Kidney epithelial cell (primary cell): ENCODE results near the gene SEMA3C. TPM values are rescaled to one million over a fixed set of nuclear protein-coding genes. Genes with fewer than 3 reads are reported as not detected.

Experiments
- DNase-seq: peaks from one replicate; pipeline ENCODE4 v3.0.0-alpha.2; 2010; ENCODE audit warnings: low read depth
- H3K27me3 ChIP-seq: 2 replicates; pipeline ENCODE4 v1.6.0; 2011; ENCODE audit warnings: low read length; ENCODE audit not compliant: control insufficient read depth, insufficient read depth
- H3K36me3 ChIP-seq: 2 replicates; pipeline ENCODE4 v1.5.1; 2011; ENCODE audit warnings: low read length; ENCODE audit not compliant: control insufficient read depth, insufficient read depth
- H3K4me3 ChIP-seq: 2 replicates; pipeline ENCODE4 v1.5.1; 2011; ENCODE audit warnings: low read depth, mild to moderate bottlenecking, control low read depth, low read length
- total RNA-seq: library from RNA; depleted of rRNA; stranded (reverse); fragments of >200 nt; gene quantifications from 2 replicates; pipeline ENCODE4 v1.2.3, GENCODE V29; 2015
- TF ChIP-seq, protein P1 (sequence below): IDR thresholded peaks from 2 replicates; pipeline ENCODE4 v1.5.1; 2011; ENCODE audit warnings: mild to moderate bottlenecking, moderate library complexity, low read length, control low read depth, inconsistent platforms; ENCODE audit not compliant: insufficient read depth, poor library complexity, severe bottlenecking

Gene SEMA3C
- total RNA-seq, 1 donor from 2014 or later, result 113 TPM

DNA sequence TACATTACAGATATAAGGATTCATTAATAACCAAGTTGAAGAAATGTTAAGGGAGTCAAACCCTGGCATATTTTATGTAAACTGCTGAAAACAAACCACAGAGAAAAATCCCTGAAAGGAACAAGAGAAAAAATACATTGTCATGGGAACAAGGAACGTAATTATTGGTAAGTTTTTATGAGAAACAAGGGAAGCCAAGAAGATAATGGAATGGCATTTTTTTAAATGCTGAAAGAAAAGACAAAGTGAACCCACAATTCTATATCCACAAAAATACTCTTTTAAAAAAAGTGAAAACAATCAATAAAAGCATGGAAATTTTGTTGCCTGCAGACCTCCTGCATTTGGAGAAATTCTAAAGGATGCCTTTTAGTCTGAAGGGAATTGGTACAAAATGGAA is 144.0 kb downstream of the SEMA3C start:
- DNase-seq, result no peak
- TF ChIP-seq, protein P1, sequence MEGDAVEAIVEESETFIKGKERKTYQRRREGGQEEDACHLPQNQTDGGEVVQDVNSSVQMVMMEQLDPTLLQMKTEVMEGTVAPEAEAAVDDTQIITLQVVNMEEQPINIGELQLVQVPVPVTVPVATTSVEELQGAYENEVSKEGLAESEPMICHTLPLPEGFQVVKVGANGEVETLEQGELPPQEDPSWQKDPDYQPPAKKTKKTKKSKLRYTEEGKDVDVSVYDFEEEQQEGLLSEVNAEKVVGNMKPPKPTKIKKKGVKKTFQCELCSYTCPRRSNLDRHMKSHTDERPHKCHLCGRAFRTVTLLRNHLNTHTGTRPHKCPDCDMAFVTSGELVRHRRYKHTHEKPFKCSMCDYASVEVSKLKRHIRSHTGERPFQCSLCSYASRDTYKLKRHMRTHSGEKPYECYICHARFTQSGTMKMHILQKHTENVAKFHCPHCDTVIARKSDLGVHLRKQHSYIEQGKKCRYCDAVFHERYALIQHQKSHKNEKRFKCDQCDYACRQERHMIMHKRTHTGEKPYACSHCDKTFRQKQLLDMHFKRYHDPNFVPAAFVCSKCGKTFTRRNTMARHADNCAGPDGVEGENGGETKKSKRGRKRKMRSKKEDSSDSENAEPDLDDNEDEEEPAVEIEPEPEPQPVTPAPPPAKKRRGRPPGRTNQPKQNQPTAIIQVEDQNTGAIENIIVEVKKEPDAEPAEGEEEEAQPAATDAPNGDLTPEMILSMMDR, result no peak
- Histone ChIP-seq H3K27me3 (no peaks in the 10 kb centered on the region), H3K4me3 (no peak overlapping the region), H3K36me3 (no peaks in the 10 kb centered on the region)

DNA sequence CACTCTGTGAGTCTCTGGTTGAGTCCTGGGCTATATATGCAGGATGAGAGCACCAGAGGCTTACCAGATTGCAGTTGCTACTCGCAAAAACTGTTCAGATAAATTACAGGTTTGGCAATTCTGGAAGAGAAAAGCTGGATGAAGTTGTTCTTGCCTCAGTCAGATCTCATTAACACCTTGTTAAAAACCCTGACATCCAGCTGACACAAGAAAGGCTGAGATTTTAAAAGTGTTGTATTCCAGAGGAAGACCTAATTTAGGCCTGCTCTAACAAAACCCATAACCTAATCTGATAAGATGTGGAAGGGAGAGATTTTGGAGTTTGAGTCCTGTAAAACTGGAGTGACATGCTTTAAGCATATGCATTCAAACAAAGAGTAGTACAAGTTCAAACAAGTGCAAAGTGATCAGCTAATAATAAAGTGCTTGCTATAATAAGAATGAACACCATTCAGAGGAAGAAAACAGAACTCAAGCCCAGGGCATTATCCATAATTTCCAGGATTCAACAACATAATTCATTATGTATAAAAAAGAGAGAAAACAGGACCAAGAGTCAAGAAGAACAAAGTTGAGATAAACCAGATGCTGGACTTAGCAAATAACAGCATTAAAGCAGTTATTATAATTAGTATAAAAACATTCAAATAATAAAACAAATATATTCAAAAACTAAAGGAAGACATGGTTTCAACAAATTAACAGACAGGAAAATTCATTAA is 144.9 kb downstream of the SEMA3C start:
- Histone ChIP-seq H3K4me3 (no peak overlapping the region), H3K27me3 (no peaks in the 10 kb centered on the region), H3K36me3 (no peaks in the 10 kb centered on the region)
- TF ChIP-seq, protein P1, result no peak
- DNase-seq, result no peak

DNA sequence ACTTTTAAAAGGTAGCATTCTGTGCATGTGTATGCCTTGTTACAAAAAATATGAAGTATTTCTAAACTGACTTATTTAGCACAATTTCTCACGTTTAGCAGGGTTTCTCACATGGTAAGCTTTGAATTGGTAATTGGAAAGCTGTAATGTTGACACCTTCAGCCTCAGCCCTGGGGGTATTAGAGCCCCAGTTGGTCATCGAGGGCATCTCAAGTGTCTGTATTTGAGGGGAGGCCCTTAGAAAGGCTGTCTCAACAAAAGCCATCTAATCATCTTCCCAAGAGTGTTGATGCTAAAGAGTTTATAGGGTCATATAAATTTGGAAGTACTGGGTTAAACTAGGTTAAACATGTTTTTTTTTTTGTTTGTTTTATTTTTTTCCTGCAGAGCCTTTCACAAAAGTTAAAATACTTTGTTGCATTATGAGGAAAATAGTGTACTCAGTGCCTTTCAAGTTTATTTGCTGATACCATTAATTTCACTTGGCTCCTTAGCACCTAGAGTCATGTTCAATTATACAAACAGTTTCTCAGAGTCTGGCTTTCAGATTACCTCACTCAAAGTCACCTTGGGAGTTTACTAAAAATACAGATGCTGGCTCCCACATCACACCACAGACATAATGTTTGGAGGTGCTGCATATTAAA is 146.4 kb downstream of the SEMA3C start:
- no peaks in the 10 kb centered on the region for H3K27me3 ChIP-seq
- TF ChIP-seq, protein P1, result no peak
- no peaks in the 10 kb centered on the region for H3K36me3 ChIP-seq
- no peak for DNase-seq
- H3K4me3 ChIP-seq, result no peak overlapping the region

DNA sequence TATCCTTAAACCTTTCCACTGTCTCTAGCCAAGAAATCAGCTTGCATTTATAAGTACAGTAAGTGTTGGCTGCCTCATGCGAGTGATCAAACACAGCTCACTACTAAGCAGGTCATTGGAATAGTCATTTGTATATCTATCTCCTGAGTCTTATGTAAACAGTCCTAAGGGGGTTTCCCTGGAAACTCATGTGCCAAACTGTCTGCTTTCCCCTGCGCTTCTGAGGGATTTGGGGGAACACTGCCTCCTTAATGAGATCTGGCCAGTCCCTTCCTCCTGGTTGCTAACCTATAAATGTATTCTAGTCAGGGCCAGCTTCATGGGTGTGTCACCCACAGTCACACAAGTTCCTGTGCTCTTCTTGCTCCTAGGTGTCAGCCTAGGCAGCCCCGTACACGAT is 147.3 kb downstream of the SEMA3C start:
- Histone ChIP-seq H3K36me3 (no peaks in the 10 kb centered on the region), H3K27me3 (no peaks in the 10 kb centered on the region), H3K4me3 (no peak overlapping the region)
- DNase-seq, result no peak
- TF ChIP-seq, protein P1, result no peak

DNA sequence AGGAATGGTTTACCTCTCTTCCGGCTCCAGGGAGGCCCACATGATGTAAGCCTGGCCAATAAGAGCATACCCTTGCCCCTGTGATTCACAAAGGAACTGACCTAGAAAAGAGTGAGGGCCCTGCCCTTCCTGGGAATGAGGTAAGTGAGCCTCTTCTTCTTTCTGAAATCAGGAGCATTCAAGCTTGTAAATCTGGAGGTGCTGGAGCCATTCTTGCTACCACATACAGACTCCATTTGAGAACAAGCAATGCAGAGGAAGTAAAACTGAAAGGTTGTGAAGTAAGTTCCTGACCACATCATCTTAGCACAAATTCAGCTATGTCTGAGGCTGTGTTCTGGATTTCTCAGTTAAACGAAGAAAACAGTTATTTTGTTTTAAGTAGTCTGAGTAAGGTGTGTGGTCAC is 148.2 kb downstream of the SEMA3C start:
- Histone ChIP-seq H3K36me3 (no peaks in the 10 kb centered on the region), H3K27me3 (no peaks in the 10 kb centered on the region), H3K4me3 (no peak overlapping the region)
- TF ChIP-seq, protein P1, result no peak
- DNase-seq, result no peak
